ENCODE data around the gene RAB11B.
"Not testable (repeated sequence)": the region's sequence is repeated elsewhere in the genome, so short reads cannot be mapped to it uniquely, and the experiment has no call there.

RAB11B gene

GRCh38 chr19:8429044-8429443, 38.9 kb downstream of the RAB11B start:
- no peak for DNase-seq (ENCODE audit: low read depth in 2 of 2)

DNA sequence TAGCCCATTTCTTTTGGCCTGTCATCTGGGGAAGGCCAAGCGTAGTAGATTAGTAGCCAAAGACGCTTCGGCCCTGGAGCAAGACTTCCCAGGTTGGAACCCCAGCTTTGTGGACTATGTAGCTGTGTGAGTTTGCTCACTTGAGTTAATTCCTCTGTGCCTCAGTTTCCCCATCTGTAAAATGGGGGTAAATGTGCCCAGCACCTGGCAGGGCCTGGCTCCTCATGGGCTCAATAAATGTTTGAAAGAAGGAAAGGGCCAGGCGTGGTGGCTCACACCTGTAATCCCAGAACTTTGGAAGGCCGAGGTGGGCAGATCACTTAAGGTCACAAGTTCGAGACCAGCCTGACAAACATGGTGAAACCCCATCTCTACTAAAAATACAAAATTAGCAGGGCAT, 39.7 kb downstream of the RAB11B start:
- DNase-seq (ENCODE audit: low read depth in 2 of 2), result no peak

- DNase-seq (ENCODE audit: low read depth in 2 of 2), result no peak
Observed at GRCh38 chr19:8430650-8431049, 40.5 kb downstream of the RAB11B start.

DNA sequence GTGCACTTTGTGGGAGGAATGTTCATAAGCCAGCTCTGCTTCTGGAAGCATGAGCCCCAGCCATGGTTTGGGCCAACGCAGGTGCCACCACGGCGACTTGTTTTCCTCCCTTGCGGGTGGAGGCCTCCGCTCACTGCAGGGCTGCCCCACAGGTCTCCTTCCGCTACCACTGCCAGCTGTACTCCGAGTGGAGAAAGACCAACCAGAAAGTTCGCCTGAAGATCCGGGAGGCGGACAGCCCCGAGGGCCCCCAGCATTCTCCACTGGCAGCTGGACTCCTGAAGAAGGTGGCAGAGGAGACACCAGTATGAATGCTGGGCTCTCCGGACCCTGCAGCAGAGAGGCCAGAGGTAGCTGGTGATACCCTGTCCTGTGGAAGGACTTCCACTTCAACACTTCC, 48.1 kb downstream of the RAB11B start:
- DNase-seq (ENCODE audit: low read depth in 2 of 2), result no peak

GRCh38 chr19:8441725-8442544, 51.8 kb downstream of the RAB11B start:
- no peak for DNase-seq (ENCODE audit: low read depth in 2 of 2)

DNA sequence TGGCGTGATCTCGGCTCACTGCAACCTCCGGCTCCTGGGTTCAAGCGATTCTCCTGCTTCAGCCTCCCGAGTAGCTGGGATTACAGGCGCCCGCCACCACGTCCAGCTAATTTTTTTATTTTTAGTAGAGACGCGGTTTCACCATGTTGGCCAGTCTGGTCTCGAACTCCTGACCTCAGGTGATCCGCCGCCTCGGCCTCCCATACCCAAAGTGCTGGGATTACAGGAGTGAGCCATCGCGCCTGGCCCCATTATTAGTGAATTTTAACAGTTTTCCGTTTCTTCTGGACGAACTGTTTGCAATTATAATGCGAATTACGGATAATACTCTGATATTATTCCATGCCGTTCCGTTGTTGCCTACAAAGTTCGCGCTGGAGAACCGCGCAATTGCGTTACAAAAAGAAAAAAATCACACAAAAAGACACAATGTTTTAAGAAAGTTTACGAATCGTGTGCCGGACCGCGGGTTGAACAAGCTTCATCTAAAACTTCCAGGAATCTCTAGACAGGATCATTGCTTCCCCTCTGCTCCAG, 54.0 kb downstream of the RAB11B start:
- DNase-seq (ENCODE audit: low read depth in 2 of 2), result not testable (repeated sequence)

DNA sequence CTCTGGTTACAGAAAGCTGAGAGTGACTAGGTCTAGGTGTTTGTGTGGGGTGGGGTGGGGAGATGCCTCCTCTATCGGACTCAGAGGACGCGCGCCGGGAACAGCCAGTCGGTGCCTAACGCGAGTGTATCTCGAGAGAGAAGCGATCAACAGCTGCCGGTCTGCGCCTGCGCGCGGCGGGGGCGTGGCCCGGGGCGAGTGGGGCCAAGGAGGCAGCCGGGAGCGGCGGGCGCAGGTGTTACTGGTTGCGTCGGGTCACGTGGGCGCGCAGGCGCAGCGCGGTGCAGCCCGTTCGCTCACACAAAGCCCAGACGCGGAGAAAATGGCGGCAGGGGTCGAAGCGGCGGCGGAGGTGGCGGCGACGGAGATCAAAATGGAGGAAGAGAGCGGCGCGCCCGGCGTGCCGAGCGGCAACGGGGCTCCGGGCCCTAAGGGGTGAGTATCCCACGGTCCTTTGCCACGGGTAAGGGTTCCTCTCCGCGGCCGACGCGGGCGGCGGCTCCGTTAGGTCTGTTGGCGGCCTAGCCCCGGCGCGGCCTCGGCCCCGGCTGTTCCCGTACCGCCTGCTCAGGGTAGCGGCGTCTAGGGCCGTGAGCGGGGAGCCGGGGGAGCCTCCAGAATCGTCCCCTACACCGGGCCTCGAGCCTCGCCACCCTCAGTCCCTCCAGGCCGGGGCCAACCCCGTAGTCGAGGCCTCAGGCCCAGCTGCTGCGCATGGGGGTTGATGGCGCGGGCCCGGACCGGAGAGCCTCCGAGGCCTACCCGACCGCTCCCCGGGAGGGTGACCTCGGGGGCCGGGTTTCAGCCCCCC, 54.7 kb downstream of the RAB11B start, which contains the start of gene HNRNPM:
Gene HNRNPM, plus strand, starts transcription at position 299 of the 811 bp plus-strand sequence. Its CDS starts 24 bp downstream, at position 323.
- DNase-seq (ENCODE audit: low read depth in 2 of 2), result peak; percentile 100

DNA sequence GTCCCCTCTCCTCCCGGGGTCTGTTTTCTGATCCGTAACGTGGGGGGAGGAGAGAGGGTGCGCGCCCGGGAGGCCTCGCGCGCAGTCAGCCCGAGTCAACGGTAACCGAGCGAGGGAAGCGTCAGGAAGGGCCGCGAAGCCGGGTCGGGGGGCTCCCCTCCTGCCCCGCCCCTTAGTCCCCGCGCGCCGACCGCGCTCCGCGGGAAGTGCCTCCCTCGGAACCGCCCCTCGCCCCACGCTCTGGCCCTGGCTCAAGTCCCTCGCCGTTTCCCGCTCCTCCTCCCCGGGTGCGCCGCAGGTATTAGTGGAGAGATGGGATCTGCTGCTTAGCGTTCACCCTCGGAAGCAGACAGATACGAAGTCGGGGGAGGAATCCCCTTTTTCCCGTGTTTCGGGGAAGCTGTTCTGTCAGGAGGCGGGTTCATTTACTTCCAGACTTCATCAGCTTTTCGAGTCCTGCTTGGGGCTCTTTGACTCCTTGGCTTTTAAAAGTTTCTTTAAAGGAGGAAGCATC, 55.4 kb downstream of the RAB11B start:
- DNase-seq (ENCODE audit: low read depth in 2 of 2), result peak; percentile 26 to 36

DNA sequence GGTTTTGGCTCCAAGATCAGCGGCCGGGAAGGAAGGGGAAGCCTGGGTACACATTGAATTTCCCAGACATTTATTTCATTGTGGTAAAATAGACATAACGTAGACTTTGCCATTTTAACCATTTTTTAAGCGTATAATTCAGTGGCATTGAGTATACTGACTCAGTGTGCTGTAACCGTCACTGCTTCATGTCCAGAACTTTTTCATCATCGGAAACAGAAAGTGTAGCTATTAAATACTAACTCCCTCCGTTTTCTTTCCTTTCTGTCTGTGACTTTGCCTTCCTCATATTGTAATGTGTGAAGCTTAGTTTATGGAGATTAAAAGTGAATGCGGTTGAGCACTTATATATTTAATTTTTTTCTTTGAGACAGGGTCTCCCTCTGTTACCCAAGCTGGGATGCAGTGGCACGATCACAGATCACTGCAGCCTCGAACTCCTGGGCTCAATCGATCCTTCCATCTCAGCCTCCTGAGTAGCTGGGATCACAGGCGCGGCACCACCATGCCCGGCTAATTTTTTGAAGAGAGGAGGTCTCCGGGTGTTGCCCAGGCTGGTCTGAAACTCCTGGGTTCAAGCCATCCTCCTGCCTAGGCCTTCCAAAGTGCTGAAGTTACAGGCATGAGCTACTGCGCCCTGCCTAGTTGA, 56.0 kb downstream of the RAB11B start:
- no peak for DNase-seq (ENCODE audit: low read depth in 2 of 2)

- DNase-seq (ENCODE audit: low read depth in 2 of 2), result no peak
Observed at GRCh38 chr19:8449830-8450229, 59.7 kb downstream of the RAB11B start.

DNA sequence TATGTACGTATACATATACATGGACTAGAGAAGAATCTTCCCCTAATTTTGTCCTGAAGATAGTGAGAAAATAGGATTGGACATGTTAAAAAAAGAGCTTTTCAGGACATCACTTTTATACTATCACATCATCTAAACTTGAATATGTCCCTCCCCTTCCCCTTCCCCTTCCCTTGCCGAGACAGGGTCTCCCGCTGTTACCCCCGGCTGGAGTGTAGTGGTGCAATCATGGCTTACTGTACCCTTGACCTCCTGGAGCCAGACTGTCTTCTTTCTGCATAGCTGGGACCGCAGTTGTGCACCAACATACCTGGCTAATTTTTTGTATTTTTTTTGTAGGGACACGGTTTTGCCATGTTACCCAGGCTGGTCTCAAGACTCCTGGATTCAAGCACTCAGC, 61.2 kb downstream of the RAB11B start:
- no peak for DNase-seq (ENCODE audit: low read depth in 2 of 2)

DNA sequence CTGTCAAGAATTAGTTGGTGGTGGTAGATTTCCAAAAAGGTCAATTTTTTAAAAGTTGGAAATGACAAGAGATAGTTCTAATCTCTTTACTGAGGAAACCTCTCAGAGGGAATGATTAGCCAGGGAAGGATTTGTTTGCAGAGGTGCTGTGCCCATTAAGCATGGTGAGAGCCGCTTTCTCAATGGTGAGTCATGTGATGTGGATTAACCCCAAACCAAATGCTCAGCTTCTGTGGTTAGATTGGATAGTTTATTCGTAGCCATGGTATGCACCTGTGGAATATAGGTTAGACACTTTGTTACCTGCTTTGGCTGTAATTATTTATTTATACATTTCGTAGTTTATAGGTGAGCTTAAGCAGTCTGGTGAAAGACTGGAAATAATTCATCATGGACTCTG, 61.7 kb downstream of the RAB11B start:
- DNase-seq (ENCODE audit: low read depth in 2 of 2), result no peak

DNA sequence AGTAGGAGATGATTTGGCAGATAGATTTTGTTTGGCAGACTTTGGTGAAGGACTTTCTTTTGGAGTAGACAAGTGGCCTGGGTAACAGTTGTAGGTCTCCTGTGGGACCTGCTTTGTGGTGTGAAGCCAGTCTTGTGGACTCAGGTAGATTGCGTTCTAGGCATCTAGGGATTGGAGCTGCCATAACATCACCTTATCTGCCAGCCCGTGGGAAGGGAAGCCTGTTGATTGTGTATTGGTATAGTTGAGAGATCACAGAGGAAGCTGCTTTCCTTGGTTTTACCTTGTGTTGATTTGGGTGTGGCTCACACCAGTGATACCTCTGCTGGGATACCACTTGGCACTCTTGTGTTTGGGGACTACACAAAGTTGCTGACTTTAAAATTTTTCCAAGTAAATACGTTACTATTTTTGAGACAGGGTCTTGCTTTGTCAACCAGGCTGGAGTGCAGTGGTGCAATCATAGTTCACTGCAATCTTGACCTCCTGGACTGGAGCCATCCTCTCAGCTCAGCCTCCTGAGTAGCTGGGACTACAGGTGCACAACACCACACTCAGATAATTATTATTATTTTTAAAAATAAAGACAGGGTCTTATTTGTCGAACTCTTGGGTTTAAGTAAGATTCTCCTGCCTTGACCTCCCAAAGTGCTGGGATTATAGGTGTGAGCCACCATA, 62.4 kb downstream of the RAB11B start:
- DNase-seq (ENCODE audit: low read depth in 2 of 2), result no peak

GRCh38 chr19:8453616-8454015, 63.5 kb downstream of the RAB11B start:
- DNase-seq (ENCODE audit: low read depth in 2 of 2), result no peak

Measured in stimulated activated CD8-positive, alpha-beta memory T cell treated with anti-CD3 and anti-CD28 coated beads, Interleukin-2, amount 100 ng/mL, for 48 hours (primary cell).